Natural killer cell (primary cell): ENCODE data around the gene ELAVL1. TPM values are rescaled to one million over a fixed set of nuclear protein-coding genes. Genes with fewer than 3 reads are reported as not detected.

Source experiments
- ATAC-seq, 3 donors: fragments of 150-1000 bp in 2 of 3; fragments of 200-7000 bp in 1 of 3; cut with Tn5 transposase; 1 replicate in 1 of 3; 2 replicates in 2 of 3; pipeline ENCODE4 v1.10.0; 2021; ENCODE audit warnings: mild to moderate bottlenecking in 2 of 3, moderate library complexity in 2 of 3
- DNase-seq, 2 donors: peaks; one replicate each; pipeline versions ENCODE4 v3.0.0 to v3.0.0-alpha.2; 2013 to 2021; ENCODE audit warnings: mixed read lengths in 1 of 2
- H3K27ac ChIP-seq: one replicate; pipeline ENCODE4 v1.5.1; 2013; ENCODE audit warnings: mild to moderate bottlenecking, low read length
- H3K27me3 ChIP-seq: one replicate; pipeline ENCODE4 v1.6.1; 2013; ENCODE audit warnings: low read length; ENCODE audit not compliant: control insufficient read depth, insufficient read depth
- H3K36me3 ChIP-seq: one replicate; pipeline ENCODE4 v1.6.1; 2013; ENCODE audit warnings: low read length; ENCODE audit not compliant: control insufficient read depth, insufficient read depth
- H3K4me1 ChIP-seq: one replicate; pipeline ENCODE4 v1.6.1; 2013; ENCODE audit warnings: low read length; ENCODE audit not compliant: control insufficient read depth, insufficient read depth
- H3K4me3 ChIP-seq: one replicate; pipeline ENCODE4 v1.5.1; 2013; ENCODE audit warnings: low read length
- H3K9me3 ChIP-seq: one replicate; pipeline ENCODE4 v1.6.1; 2013; ENCODE audit warnings: low read length; ENCODE audit not compliant: control insufficient read depth, insufficient read depth
- H3K27ac Mint-ChIP-seq, 2 donors: one replicate each; pipeline ENCODE4 v1.8.0; 2022; ENCODE audit warnings: mild to moderate bottlenecking in 2 of 2, mixed read lengths in 2 of 2, moderate library complexity in 1 of 2
- H3K27me3 Mint-ChIP-seq, 2 donors: one replicate each; pipeline ENCODE4 v1.8.0; 2022; ENCODE audit warnings: low read depth in 2 of 2, mixed read lengths in 2 of 2
- H3K36me3 Mint-ChIP-seq: one replicate; pipeline ENCODE4 v1.8.0; 2022; ENCODE audit warnings: mixed read lengths
- H3K4me1 Mint-ChIP-seq, 2 donors: one replicate each; pipeline ENCODE4 v1.8.0; 2022; ENCODE audit warnings: mixed read lengths in 2 of 2
- H3K4me3 Mint-ChIP-seq: one replicate; pipeline ENCODE4 v1.8.0; 2022; ENCODE audit warnings: mild to moderate bottlenecking, moderate library complexity, mixed read lengths
- H3K9me3 Mint-ChIP-seq, 2 donors: one replicate each; pipeline ENCODE4 v1.8.0; 2022; ENCODE audit warnings: mixed read lengths in 2 of 2
- WGBS: methylation state at CpG from one replicate; pipeline ENCODE4 v1.1.7; 2013; ENCODE audit warnings: missing lambda C conversion rate; ENCODE audit not compliant: insufficient coverage; 5-methylcytosine and 5-hydroxymethylcytosine counted together
- intact Hi-C: fragments of 100-400 bp; cut with micrococcal nuclease; formaldehyde crosslinking; loops from one replicate; pipeline ENCODE4 v1.14.2; 2022
- total RNA-seq, 4 donors: library from RNA; stranded (reverse); fragments of 120-200 nt in 1 of 4; gene quantifications; one replicate each; pipeline versions ENCODE4 v1.2.3 to v1.2.4, GENCODE V29; 2013 to 2022
- TF ChIP-seq, protein P1 (sequence below): fragments of 200-600 bp; IDR thresholded peaks from one replicate; pipeline ENCODE4 v1.8.0; 2022; ENCODE audit warnings: antibody characterized with exemption

ELAVL1 gene
- total RNA-seq, 3 donors from 2014 or later (not counting 1 experiment from before 2014, with no cell fraction given): 36.9 to 43.9 (median 43.8) TPM

DNA sequence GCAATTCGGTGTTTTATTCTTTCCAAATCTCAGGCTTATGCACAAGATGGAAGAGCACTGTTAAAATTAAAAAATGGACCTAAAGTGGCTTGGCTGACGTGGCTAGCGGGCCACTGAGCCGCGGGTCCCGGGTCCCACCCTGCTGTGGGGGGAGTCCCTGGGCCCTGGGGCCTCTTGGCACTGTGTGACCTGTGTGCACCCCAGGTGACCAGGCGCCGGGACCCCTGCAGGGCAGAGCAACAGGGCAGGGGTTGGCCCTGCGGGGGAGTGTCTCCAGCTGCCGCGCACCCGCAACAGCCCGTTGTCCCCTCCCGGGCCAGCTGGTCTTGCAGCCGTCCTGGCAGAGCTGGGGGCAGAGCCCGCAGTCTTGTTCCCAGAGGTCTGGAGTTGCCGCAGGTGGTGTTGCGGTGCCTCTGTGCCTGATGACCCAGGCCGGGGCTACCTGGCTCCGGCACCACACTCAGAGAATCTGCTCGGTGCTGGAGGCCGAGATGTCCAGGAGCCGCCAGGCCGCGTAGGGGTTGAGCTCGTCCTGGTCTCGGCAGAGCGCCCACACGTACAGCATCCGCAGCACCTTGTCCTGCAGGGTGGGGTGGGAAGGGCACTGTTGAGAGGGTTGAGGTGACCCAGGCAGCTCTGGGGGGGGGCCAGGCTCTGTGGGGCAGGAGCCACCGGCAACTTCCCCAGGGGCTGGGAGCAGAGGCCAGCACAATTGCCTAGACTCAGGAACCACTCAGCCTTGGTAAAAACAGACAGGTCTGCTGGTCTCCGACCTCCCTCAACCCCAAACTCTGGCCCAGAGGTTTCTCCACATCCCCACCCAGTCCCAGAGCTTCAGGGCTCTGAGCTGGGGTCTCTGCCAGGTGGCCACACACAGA, 78.5 kb downstream of the ELAVL1 start:
- peaks cover 24% of the 10 kb centered on the region for H3K36me3 ChIP-seq
- ATAC-seq: no peak
- H3K4me1 ChIP-seq: peaks cover 24% of the 10 kb centered on the region
- peak overlapping the region; percentile 72 for H3K4me3 Mint-ChIP-seq
- TF ChIP-seq, protein P1, sequence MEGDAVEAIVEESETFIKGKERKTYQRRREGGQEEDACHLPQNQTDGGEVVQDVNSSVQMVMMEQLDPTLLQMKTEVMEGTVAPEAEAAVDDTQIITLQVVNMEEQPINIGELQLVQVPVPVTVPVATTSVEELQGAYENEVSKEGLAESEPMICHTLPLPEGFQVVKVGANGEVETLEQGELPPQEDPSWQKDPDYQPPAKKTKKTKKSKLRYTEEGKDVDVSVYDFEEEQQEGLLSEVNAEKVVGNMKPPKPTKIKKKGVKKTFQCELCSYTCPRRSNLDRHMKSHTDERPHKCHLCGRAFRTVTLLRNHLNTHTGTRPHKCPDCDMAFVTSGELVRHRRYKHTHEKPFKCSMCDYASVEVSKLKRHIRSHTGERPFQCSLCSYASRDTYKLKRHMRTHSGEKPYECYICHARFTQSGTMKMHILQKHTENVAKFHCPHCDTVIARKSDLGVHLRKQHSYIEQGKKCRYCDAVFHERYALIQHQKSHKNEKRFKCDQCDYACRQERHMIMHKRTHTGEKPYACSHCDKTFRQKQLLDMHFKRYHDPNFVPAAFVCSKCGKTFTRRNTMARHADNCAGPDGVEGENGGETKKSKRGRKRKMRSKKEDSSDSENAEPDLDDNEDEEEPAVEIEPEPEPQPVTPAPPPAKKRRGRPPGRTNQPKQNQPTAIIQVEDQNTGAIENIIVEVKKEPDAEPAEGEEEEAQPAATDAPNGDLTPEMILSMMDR: no peak
- no peak overlapping the region for H3K27ac ChIP-seq
- H3K36me3 Mint-ChIP-seq: no peaks in the 10 kb centered on the region
- no peaks in the 10 kb centered on the region for H3K9me3 Mint-ChIP-seq
- H3K27me3 Mint-ChIP-seq: no peaks in the 10 kb centered on the region
- 94% methylated on average over 32 of the region's 32 CpGs for WGBS
- no peak for DNase-seq
- H3K4me3 ChIP-seq: no peak overlapping the region
- peak overlapping the region in 1 of 2 donors; percentile 24 for H3K27ac Mint-ChIP-seq
- peaks cover 0 to 25% of the 10 kb centered on the region in 2 donors for H3K4me1 Mint-ChIP-seq
- H3K27me3 ChIP-seq: no peaks in the 10 kb centered on the region
- intact Hi-C loops: no loop called here
- H3K9me3 ChIP-seq: no peaks in the 10 kb centered on the region

GRCh38 chr19:7926021-7926726, 79.3 kb downstream of the ELAVL1 start, which contains the start of gene CTXN1:
TSS of gene CTXN1 (minus strand) at chr19:7926135. CDS start at chr19:7925538, 597 bp downstream.
- TF ChIP-seq, protein P1: no peak
- WGBS: 18% methylated on average over 65 of the region's 65 CpGs
- Histone ChIP-seq H3K27me3 (no peaks in the 10 kb centered on the region), H3K4me3 (no peak within 1 kb of the TSS), H3K9me3 (no peaks in the 10 kb centered on the region), H3K36me3 (peaks cover 17% of the 10 kb centered on the region), H3K27ac (no peak within 1 kb of the TSS), H3K4me1 (peaks cover 32% of the 10 kb centered on the region)
- peak; percentile 57 to 64 (median 61) for ATAC-seq
- DNase-seq: peak; percentile 73 to 81
- peak within 1 kb of the TSS in 1 of 2 donors; percentile 74 for H3K27ac Mint-ChIP-seq
- H3K9me3 Mint-ChIP-seq: no peaks in the 10 kb centered on the region
- intact Hi-C loops: no loop called here
- peak within 1 kb of the TSS; percentile 85 for H3K4me3 Mint-ChIP-seq
- no peaks in the 10 kb centered on the region for H3K27me3 Mint-ChIP-seq
- H3K4me1 Mint-ChIP-seq: peaks cover 2 to 29% of the 10 kb centered on the region in 2 donors
- no peaks in the 10 kb centered on the region for H3K36me3 Mint-ChIP-seq

GRCh38 chr19:7925171-7925851, 80.1 kb downstream of the ELAVL1 start:
- Mint-ChIP-seq H3K9me3 (no peaks in the 10 kb centered on the region), H3K27me3 (no peaks in the 10 kb centered on the region), H3K27ac (peak overlapping the region in 1 of 2 donors; percentile 74), H3K4me1 (peaks cover 7 to 35% of the 10 kb centered on the region in 2 donors), H3K36me3 (no peaks in the 10 kb centered on the region), H3K4me3 (peak overlapping the region; percentile 85)
- DNase-seq (peak; percentile 80 to 91), ATAC-seq (peak; percentile 11 to 22 (median 16))
- H3K27me3 ChIP-seq: no peaks in the 10 kb centered on the region
- H3K9me3 ChIP-seq: no peaks in the 10 kb centered on the region
- peaks cover 35% of the 10 kb centered on the region for H3K4me1 ChIP-seq
- intact Hi-C loops: loop anchor here (1.0 kb wide), 1 partner anchor 72 kb away; no protein-coding TSS in a partner anchor
- H3K36me3 ChIP-seq: peaks cover 11% of the 10 kb centered on the region
- H3K4me3 ChIP-seq: no peak overlapping the region
- WGBS: under 1% methylated on average over 98 of the region's 98 CpGs
- TF ChIP-seq, protein P1: peak; percentile 83
- H3K27ac ChIP-seq: no peak overlapping the region
